C4-2B (cell line): ENCODE results near the gene KLHL10.

Source experiments
- CTCF ChIP-seq: fragments of 450-650 bp; conservative IDR thresholded peaks from 2 replicates; pipeline ENCODE4 v1.5.1; 2017; ENCODE audit warnings: mild to moderate bottlenecking
- ZFX ChIP-seq: fragments of 450-650 bp; IDR thresholded peaks from 2 replicates; pipeline ENCODE4 v1.6.1; 2017

GRCh38 chr17:41814195-41814594 lies 23.4 kb upstream of the KLHL10 start:
- TF ChIP-seq CTCF (no peak), ZFX (no peak)
